Testis (tissue), 3 donors: ENCODE measurements around the gene SAMD4B. TPM values are rescaled to one million over a fixed set of nuclear protein-coding genes. Genes with fewer than 3 reads are reported as not detected.
"Not testable (repeated sequence)": the region's sequence is repeated elsewhere in the genome, so short reads cannot be mapped to it uniquely, and the experiment has no call there.

Experiments
- DNase-seq: peaks from one replicate; pipeline ENCODE4 v3.0.0-alpha.2; 2019
- H3K27ac ChIP-seq, 2 donors: fragments of 200-600 bp; sonication (generic); one replicate each; pipeline ENCODE4 v1.5.1; 2019
- H3K27me3 ChIP-seq: fragments of 200-600 bp; sonication (generic); one replicate; pipeline ENCODE4 v1.5.1; 2019
- H3K36me3 ChIP-seq: fragments of 200-600 bp; sonication (generic); one replicate; pipeline ENCODE4 v1.5.1; 2017; ENCODE audit warnings: low read depth; ENCODE audit errors: missing control alignments
- H3K4me1 ChIP-seq: fragments of 200-600 bp; sonication (generic); one replicate; pipeline ENCODE4 v1.5.1; 2019
- H3K4me3 ChIP-seq, 2 donors: fragments of 200-600 bp; sonication (generic); one replicate each; pipeline ENCODE4 v1.5.1; 2017 to 2019
- H3K9me3 ChIP-seq: fragments of 200-600 bp; sonication (generic); one replicate; pipeline ENCODE4 v1.5.1; 2017
- CTCF ChIP-seq, 3 experiments: fragments of 450-650 bp in 2 of 3; fragments of 200-600 bp in 1 of 3; sonication (generic) in 1 of 3; IDR thresholded peaks; one replicate each; pipeline ENCODE4 v1.5.1; 2016 to 2019; ENCODE audit warnings: antibody characterized with exemption in 3 of 3, mild to moderate bottlenecking in 2 of 3, moderate library complexity in 1 of 3
- POLR2A ChIP-seq: fragments of 450-650 bp; IDR thresholded peaks from one replicate; pipeline ENCODE4 v1.6.1; 2017; ENCODE audit warnings: antibody characterized with exemption, mild to moderate bottlenecking, moderate library complexity
- WGBS, 2 donors: methylation state at CpG; one replicate each; pipeline ENCODE4 v1.1.5; 2018; 5-methylcytosine and 5-hydroxymethylcytosine counted together
- intact Hi-C: fragments of 100-400 bp; cut with DNase I; formaldehyde crosslinking; loops from one replicate; pipeline ENCODE4 v1.15.1; 2023; ENCODE audit warnings: low total_unique reads
- polyA plus RNA-seq: library from polyadenylated mRNA; stranded (reverse); fragments of 350-450 nt; fragmentation: Illumina TruSeq; extraction: RNeasy Lipid Tissue Mini Kit (QIAGEN cat#74804); gene quantifications from one replicate; pipeline ENCODE4 v1.2.3, GENCODE V29; 2014; ENCODE audit warnings: low read depth, low replicate concordance; ENCODE audit not compliant: insufficient read depth
- total RNA-seq, 2 donors: library from RNA; depleted of rRNA; stranded (reverse); fragments of >200 nt; gene quantifications; one replicate each; pipeline ENCODE4 v1.2.3, GENCODE V29; 2016

The SAMD4B gene
- total and polyA plus RNA-seq, 3 donors from 2014 or later: 159 to 276 (median 228) TPM

GRCh38 chr19:39377373-39378362, 35.4 kb downstream of the SAMD4B start:
- H3K36me3 ChIP-seq: peaks cover 9% of the 10 kb centered on the region
- intact Hi-C loops: no loop called here
- no peaks in the 10 kb centered on the region for H3K9me3 ChIP-seq
- no peak overlapping the region for H3K4me3 ChIP-seq
- H3K4me1 ChIP-seq: peaks cover 7% of the 10 kb centered on the region
- no peak for DNase-seq
- no peaks in the 10 kb centered on the region for H3K27me3 ChIP-seq
- no peak overlapping the region for H3K27ac ChIP-seq
- TF ChIP-seq POLR2A: no peak
- no peak for TF ChIP-seq CTCF (IDR thresholded peaks at IDR 0.05)
- WGBS, 2 donors: 78 to 87% methylated on average over 12 to 18 of the region's 18 CpGs

DNA sequence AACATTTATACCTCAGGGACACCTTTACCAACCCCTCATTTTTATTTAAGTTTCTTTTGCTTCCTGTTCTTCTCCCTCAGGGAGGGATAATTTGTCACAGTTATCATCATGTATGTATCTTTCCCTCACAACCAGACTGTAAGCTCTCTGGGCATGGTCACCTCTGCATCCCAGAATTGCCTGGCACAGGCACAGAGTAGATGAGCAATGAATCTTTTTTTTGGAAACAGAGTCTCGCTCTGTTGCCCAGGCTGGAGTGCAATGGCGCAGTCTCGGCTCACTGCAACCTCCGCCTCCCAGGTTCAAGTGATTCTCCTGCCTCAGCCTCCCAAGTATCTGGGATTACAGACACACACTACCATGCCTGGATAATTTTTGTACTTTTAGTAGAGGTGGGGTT, 37.1 kb downstream of the SAMD4B start:
- H3K4me1 ChIP-seq, DNase-seq, H3K4me3 ChIP-seq, H3K9me3 ChIP-seq, intact Hi-C loops, H3K36me3 ChIP-seq, H3K27ac ChIP-seq, H3K27me3 ChIP-seq: not testable (repeated sequence)
- WGBS, 2 donors: 94 to 100% methylated on average over 4 of the region's 4 CpGs

DNA sequence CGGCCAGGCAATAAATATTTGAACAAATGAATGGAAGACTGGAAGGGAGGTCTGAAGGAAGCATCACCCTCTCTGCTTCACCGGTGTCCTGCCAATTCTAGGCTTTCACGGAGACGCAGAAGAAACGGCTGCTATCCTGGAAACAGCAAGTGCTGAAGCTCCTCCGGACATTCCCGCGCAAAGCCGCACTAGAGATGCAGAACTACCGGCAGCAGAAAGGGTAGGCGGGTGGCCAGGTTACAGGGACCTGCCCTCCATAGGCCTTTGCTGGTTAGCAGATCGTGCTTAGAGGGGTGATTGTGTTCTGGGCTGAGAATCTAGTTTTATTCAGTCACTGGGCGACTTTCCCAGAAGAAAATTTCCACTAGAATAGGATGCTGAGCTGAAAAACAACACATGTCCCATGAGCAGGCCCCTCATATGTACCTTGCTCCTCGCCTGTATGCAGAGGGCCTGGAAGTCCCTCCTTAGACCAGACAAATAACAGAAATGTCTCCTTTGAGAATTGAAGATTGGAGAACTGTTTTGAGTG, 37.7 kb downstream of the SAMD4B start:
- Histone ChIP-seq H3K27me3 (no peaks in the 10 kb centered on the region), H3K27ac (peak overlapping the region in 1 of 2 donors; percentile 51), H3K36me3 (peaks cover 9% of the 10 kb centered on the region), H3K4me1 (no peaks in the 10 kb centered on the region), H3K4me3 (no peak overlapping the region), H3K9me3 (no peaks in the 10 kb centered on the region)
- TF ChIP-seq POLR2A (no peak), CTCF (IDR thresholded peaks at IDR 0.05) (no peak)
- no peak for DNase-seq
- 75 to 84% methylated on average over 14 of the region's 14 CpGs for WGBS, 2 donors
- intact Hi-C loops: no loop called here

GRCh38 chr19:39380521-39381502, 38.6 kb downstream of the SAMD4B start:
- no peaks in the 10 kb centered on the region for H3K9me3 ChIP-seq
- intact Hi-C loops: no loop called here
- no peak for DNase-seq
- no peaks in the 10 kb centered on the region for H3K27me3 ChIP-seq
- H3K4me3 ChIP-seq: no peak overlapping the region
- peak overlapping the region; percentile 39 to 51 for H3K27ac ChIP-seq
- 93 to 97% methylated on average over 7 to 17 of the region's 17 CpGs for WGBS, 2 donors
- no peaks in the 10 kb centered on the region for H3K4me1 ChIP-seq
- peaks cover 9% of the 10 kb centered on the region for H3K36me3 ChIP-seq
- TF ChIP-seq POLR2A (no peak), CTCF (IDR thresholded peaks at IDR 0.05) (no peak)
